B cell (primary cell): ENCODE results near the gene NOTCH3.

Source experiments
- CTCF ChIP-seq: fragments of 200-600 bp; IDR thresholded peaks from one replicate; pipeline ENCODE4 v1.8.0; 2022; ENCODE audit warnings: antibody characterized with exemption, mild to moderate bottlenecking
- EZH2 ChIP-seq: IDR thresholded peaks from 2 replicates; pipeline ENCODE4 v1.6.1; 2012; ENCODE audit warnings: borderline replicate concordance, low read depth, mild to moderate bottlenecking, moderate library complexity, low read length; ENCODE audit not compliant: insufficient read depth, poor library complexity, severe bottlenecking

GRCh38 chr19:15137777-15138176 lies 63.0 kb downstream of the NOTCH3 start:
- TF ChIP-seq CTCF = no peak
- no peak for TF ChIP-seq EZH2
